ENCODE measurements around the gene CORO7. TPM values are rescaled to one million over a fixed set of nuclear protein-coding genes. Genes with fewer than 3 reads are reported as not detected.

CORO7 gene
- total and polyA plus RNA-seq, 7 donors = 10.0 to 43.4 (median 17.1) TPM

DNA sequence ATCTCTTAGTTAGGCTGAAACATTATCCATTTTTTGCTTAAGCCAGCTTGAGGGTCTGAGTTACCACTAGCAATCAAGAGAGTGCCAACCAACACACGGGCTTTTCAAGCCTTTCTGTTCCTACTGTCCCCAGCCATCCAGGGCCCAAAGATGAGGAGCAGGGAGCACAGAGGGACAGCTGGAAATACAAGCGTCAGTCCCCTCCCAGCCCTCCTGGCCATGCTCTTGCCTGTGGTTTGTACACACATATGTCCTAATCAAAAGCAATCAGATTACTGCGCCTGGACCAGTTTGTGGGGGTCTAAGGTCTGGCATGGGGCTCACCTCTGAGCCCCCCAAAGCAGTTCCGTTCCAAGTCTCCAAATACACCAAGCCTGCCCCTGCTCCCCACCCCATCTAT, 3.5 kb downstream of the CORO7 start:
- WGBS, 2 donors = 92 to 93% methylated on average over 4 of the region's 4 CpGs

DNA sequence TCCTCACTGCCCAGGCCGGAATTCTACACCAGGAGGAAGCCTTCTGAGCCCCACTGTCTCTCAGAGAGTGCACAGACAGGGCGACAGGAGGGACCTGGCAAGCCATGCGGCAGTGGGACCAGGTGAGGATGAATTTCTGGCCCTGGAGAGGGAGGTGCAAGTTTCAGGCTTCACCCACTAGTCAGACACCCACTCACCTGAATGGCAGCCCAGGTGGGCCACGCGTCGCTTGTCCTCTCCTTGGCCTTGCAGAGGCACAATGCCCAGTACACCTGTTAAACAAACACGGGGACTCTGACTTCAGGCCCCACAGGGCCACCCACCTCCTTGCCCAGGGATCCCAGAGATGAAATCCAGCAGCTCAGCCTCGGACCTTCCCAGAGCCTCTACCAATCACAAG, 4.2 kb downstream of the CORO7 start:
- Histone ChIP-seq H3K9me3 (no peaks in the 10 kb centered on the region), H3K27ac (peak overlapping the region; percentile 6 to 59 (median 30)), H3K27me3 (no peaks in the 10 kb centered on the region), H3K36me3 (peaks cover 0 to 35% (median 1%) of the 10 kb centered on the region in 4 donors), H3K4me1 (peaks cover 0 to 60% (median 32%) of the 10 kb centered on the region in 4 donors), H3K4me3 (no peak overlapping the region)
- TF ChIP-seq, protein P1, sequence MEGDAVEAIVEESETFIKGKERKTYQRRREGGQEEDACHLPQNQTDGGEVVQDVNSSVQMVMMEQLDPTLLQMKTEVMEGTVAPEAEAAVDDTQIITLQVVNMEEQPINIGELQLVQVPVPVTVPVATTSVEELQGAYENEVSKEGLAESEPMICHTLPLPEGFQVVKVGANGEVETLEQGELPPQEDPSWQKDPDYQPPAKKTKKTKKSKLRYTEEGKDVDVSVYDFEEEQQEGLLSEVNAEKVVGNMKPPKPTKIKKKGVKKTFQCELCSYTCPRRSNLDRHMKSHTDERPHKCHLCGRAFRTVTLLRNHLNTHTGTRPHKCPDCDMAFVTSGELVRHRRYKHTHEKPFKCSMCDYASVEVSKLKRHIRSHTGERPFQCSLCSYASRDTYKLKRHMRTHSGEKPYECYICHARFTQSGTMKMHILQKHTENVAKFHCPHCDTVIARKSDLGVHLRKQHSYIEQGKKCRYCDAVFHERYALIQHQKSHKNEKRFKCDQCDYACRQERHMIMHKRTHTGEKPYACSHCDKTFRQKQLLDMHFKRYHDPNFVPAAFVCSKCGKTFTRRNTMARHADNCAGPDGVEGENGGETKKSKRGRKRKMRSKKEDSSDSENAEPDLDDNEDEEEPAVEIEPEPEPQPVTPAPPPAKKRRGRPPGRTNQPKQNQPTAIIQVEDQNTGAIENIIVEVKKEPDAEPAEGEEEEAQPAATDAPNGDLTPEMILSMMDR (IDR thresholded peaks at IDR 0.05) = no peak
- no peak for TF ChIP-seq EP300 (IDR thresholded peaks at IDR 0.05)
- no peak for TF ChIP-seq POLR2A (IDR thresholded peaks at IDR 0.05)
- TF ChIP-seq POLR2AphosphoS5 (IDR thresholded peaks at IDR 0.05) = no peak
- no peak for DNase-seq
- WGBS, 2 donors = 89 to 94% methylated on average over 8 of the region's 8 CpGs
- intact Hi-C loops (cut with DNase I) = loop anchor here (5.0 kb wide), 1 partner anchor 140 kb away; the partner anchor contains the start of gene TFAP4

More for the DNA sequence above, 3.5 kb downstream of the CORO7 start:
- Histone ChIP-seq H3K36me3 (peaks cover 0 to 28% (median 0%) of the 10 kb centered on the region in 4 donors), H3K4me3 (no peak overlapping the region), H3K27ac (no peak overlapping the region), H3K9me3 (no peaks in the 10 kb centered on the region), H3K4me1 (peaks cover 0 to 61% (median 32%) of the 10 kb centered on the region in 4 donors), H3K27me3 (no peaks in the 10 kb centered on the region)
- TF ChIP-seq POLR2A (IDR thresholded peaks at IDR 0.05) = no peak
- TF ChIP-seq, protein P1 (IDR thresholded peaks at IDR 0.05) = no peak
- no peak for TF ChIP-seq POLR2AphosphoS5 (IDR thresholded peaks at IDR 0.05)
- no peak for TF ChIP-seq EP300 (IDR thresholded peaks at IDR 0.05)
- no peak for DNase-seq
- intact Hi-C loops (cut with DNase I) = loop anchor here (5.0 kb wide), 1 partner anchor 141 kb away; the partner anchor contains the start of gene TFAP4

DNA sequence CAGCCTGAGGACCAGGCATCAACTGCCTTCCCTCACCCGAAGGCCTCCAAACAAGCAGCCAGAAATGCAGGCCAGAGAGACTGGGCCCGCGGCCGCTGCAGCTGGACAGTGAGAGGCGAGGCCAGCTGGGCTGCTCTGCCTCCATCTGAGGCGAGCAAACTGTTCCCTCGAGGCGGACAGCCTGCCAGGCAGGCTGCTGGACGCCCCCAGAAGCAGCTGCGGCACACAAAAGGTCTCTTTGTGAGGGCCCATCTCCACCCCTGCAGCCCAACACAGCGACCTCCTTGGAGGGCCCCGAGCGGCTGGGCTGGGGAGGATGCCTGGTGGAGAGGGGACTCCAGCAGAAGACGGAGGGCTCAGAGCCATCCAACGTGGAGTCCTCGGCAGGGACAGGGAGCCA, 4.7 kb downstream of the CORO7 start:
- no peaks in the 10 kb centered on the region for H3K9me3 ChIP-seq
- peak overlapping the region; percentile 6 to 59 (median 30) for H3K27ac ChIP-seq
- intact Hi-C loops (cut with DNase I) = loop anchor here (5.0 kb wide), 1 partner anchor 139 kb away; the partner anchor contains the start of gene TFAP4
- peak in 2 of 4 donors; percentile 32 to 34 for TF ChIP-seq POLR2AphosphoS5 (IDR thresholded peaks at IDR 0.05)
- TF ChIP-seq EP300 (IDR thresholded peaks at IDR 0.05) = no peak
- TF ChIP-seq, protein P1 (IDR thresholded peaks at IDR 0.05) = no peak
- TF ChIP-seq POLR2A (IDR thresholded peaks at IDR 0.05) = no peak
- DNase-seq = peak; percentile 86
- WGBS, 2 donors = 77 to 87% methylated on average over 16 of the region's 16 CpGs
- peaks cover 0 to 56% (median 29%) of the 10 kb centered on the region in 4 donors for H3K4me1 ChIP-seq
- H3K27me3 ChIP-seq = no peaks in the 10 kb centered on the region
- no peak overlapping the region for H3K4me3 ChIP-seq
- peaks cover 0 to 40% (median 4%) of the 10 kb centered on the region in 4 donors for H3K36me3 ChIP-seq

DNA sequence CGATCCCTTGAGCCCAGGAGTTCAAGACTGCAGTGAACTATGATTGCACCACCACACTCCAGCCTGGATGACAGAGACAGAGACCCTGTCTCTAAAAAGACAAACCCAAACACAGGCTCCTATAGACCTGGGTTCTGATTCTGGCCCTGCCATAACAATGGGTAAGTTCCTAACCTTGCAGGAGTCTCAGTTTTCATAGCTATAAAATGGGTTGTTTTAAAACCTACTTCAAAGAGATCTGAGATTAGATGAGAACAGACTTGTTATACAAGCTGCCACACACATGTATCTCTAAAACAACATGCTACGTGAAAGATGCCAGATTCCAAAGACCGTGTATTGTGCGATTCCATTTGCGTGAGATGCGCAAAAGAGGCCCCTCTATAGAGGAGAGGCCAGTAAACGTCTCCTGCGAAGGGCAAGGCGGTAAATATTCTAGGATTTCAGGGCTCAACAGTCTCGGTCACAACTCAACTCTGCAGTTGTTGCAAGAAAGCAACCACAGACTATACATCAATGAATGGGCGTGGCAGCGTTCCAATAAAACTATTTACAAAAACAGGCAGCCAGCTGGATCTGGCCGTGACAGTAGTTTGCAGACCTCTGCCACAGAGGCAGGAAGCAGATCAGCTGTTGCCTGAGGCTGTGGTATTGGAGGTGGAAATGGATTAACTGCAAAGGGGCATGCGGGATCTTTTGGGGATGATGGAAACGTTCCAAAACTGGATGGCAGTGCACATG, 5.9 kb downstream of the CORO7 start:
- WGBS, 2 donors = 51 to 69% methylated on average over 15 of the region's 15 CpGs
- TF ChIP-seq EP300 (IDR thresholded peaks at IDR 0.05) (no peak), POLR2A (IDR thresholded peaks at IDR 0.05) (no peak), POLR2AphosphoS5 (IDR thresholded peaks at IDR 0.05) (peak in 2 of 4 donors; percentile 22 to 54)
- TF ChIP-seq, protein P1 (IDR thresholded peaks at IDR 0.05) = no peak
- Histone ChIP-seq H3K9me3 (no peaks in the 10 kb centered on the region), H3K27me3 (no peaks in the 10 kb centered on the region), H3K27ac (peak overlapping the region in 2 of 4 donors; percentile 47 to 59), H3K36me3 (peaks cover 0 to 52% (median 8%) of the 10 kb centered on the region in 4 donors), H3K4me1 (peaks cover 0 to 53% (median 27%) of the 10 kb centered on the region in 4 donors), H3K4me3 (no peak overlapping the region)
- intact Hi-C loops (cut with DNase I) = loop anchor here (5.0 kb wide), 1 partner anchor 138 kb away; the partner anchor contains the start of gene TFAP4
- peak; percentile 91 for DNase-seq
